K562 (cell line): ENCODE results near the gene USP31. TPM values are rescaled to one million over a fixed set of nuclear protein-coding genes. Genes with fewer than 3 reads are reported as not detected.

ENCODE experiments used
- HNRNPLL ChIP-seq: fragments of 200-400 bp; formaldehyde crosslinking; IDR thresholded peaks from 2 replicates; pipeline ENCODE4 v1.6.1; 2017; ENCODE audit warnings: low read length, low read depth, mild to moderate bottlenecking; ENCODE audit not compliant: poor library complexity, severe bottlenecking
- ZNF445 ChIP-seq: fragments of 250-450 bp; sonication (Bioruptor Pico); IDR thresholded peaks from 2 replicates; pipeline ENCODE4 v1.4.0; 2020; ENCODE audit warnings: low read depth, mild to moderate bottlenecking, moderate library complexity
- polyA plus RNA-seq, 8 experiments: library from polyadenylated mRNA; depleted of rRNA in 4 of 8; stranded (reverse) in 5 of 8; unstranded in 3 of 8; fragments of >200 nt; fragmentation: Nextera tagmentation in 2 of 8; fragmentation: Illumina TruSeq in 1 of 8; extraction: Ambion mirVana in 2 of 8; extraction: Trizol in 1 of 8; gene quantifications; 2 replicates each; pipeline versions ENCODE4 v1.2.1 to v1.2.3, GENCODE V29; 2011 to 2014; ENCODE audit warnings: inconsistent platforms in 1 of 8, missing spikeins in 1 of 8
- total RNA-seq, 7 experiments: library from RNA; depleted of rRNA in 6 of 7; stranded (reverse); fragments of >200 nt in 6 of 7; fragmentation: Illumina TruSeq in 2 of 7; extraction: Trizol in 2 of 7; gene quantifications; 2 replicates each; pipeline versions ENCODE4 v1.2.1 to v1.2.3, GENCODE V29; 2011 to 2021; ENCODE audit warnings: low replicate concordance in 1 of 7
- TF ChIP-seq, protein P1 (sequence below), 2 experiments: fragments of 450-650 bp; formaldehyde crosslinking in 1 of 2; IDR thresholded peaks; 2 replicates each; pipeline versions ENCODE4 v1.4.0 to v1.6.1; 2014 to 2020; ENCODE audit warnings: mild to moderate bottlenecking in 2 of 2, borderline replicate concordance in 1 of 2, low read depth in 1 of 2
- TF ChIP-seq, protein P2 (sequence below): sonication (generic); formaldehyde crosslinking; IDR thresholded peaks from 2 replicates; pipeline ENCODE4 v1.5.0; 2020; ENCODE audit warnings: missing genetic modification reagents
- TF ChIP-seq, protein P3 (sequence below): fragments of 250-450 bp; sonication (Bioruptor Pico); IDR thresholded peaks from 2 replicates; pipeline ENCODE4 v1.5.0; 2020; ENCODE audit warnings: mild to moderate bottlenecking, borderline replicate concordance

The USP31 gene
- total and polyA plus RNA-seq, 9 of the 15 experiments (the other 6 are each of a cell fraction or from before 2014, with no cell fraction given) = 0.56 to 4.9 (median 2.9) TPM

DNA sequence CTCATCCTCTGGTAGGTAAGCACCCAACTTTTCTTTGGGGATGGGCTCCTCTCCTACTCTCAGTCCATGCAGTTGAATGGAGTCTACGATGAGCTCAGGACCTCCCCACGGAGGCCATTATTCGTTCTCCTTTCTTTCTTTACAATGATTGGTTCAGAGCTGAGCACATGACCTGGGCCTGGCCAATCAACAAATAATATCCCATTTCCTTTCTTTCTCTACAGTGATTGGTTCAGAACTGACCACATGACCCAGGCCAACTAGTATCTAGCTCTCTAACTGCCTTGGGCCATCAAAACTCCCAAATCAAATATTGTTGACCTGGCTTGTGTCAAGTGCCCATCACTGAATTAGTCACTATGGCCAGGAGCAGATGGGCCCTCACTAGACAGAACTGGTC is 129.2 kb downstream of the USP31 start (continued):
- TF ChIP-seq, protein P1, sequence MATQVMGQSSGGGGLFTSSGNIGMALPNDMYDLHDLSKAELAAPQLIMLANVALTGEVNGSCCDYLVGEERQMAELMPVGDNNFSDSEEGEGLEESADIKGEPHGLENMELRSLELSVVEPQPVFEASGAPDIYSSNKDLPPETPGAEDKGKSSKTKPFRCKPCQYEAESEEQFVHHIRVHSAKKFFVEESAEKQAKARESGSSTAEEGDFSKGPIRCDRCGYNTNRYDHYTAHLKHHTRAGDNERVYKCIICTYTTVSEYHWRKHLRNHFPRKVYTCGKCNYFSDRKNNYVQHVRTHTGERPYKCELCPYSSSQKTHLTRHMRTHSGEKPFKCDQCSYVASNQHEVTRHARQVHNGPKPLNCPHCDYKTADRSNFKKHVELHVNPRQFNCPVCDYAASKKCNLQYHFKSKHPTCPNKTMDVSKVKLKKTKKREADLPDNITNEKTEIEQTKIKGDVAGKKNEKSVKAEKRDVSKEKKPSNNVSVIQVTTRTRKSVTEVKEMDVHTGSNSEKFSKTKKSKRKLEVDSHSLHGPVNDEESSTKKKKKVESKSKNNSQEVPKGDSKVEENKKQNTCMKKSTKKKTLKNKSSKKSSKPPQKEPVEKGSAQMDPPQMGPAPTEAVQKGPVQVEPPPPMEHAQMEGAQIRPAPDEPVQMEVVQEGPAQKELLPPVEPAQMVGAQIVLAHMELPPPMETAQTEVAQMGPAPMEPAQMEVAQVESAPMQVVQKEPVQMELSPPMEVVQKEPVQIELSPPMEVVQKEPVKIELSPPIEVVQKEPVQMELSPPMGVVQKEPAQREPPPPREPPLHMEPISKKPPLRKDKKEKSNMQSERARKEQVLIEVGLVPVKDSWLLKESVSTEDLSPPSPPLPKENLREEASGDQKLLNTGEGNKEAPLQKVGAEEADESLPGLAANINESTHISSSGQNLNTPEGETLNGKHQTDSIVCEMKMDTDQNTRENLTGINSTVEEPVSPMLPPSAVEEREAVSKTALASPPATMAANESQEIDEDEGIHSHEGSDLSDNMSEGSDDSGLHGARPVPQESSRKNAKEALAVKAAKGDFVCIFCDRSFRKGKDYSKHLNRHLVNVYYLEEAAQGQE (IDR thresholded peaks at IDR 0.05; ENCODE audit: borderline replicate concordance) = peak; percentile 23; the same call in 1 of the 2 replicates
- TF ChIP-seq, protein P1 (CRISPR knock-in tag; IDR thresholded peaks at IDR 0.05; ENCODE audit: low read depth) = no peak
- TF ChIP-seq, protein P2, sequence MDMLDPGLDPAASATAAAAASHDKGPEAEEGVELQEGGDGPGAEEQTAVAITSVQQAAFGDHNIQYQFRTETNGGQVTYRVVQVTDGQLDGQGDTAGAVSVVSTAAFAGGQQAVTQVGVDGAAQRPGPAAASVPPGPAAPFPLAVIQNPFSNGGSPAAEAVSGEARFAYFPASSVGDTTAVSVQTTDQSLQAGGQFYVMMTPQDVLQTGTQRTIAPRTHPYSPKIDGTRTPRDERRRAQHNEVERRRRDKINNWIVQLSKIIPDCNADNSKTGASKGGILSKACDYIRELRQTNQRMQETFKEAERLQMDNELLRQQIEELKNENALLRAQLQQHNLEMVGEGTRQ (CRISPR knock-in tag) = peak; percentile 87
- TF ChIP-seq, protein P3, sequence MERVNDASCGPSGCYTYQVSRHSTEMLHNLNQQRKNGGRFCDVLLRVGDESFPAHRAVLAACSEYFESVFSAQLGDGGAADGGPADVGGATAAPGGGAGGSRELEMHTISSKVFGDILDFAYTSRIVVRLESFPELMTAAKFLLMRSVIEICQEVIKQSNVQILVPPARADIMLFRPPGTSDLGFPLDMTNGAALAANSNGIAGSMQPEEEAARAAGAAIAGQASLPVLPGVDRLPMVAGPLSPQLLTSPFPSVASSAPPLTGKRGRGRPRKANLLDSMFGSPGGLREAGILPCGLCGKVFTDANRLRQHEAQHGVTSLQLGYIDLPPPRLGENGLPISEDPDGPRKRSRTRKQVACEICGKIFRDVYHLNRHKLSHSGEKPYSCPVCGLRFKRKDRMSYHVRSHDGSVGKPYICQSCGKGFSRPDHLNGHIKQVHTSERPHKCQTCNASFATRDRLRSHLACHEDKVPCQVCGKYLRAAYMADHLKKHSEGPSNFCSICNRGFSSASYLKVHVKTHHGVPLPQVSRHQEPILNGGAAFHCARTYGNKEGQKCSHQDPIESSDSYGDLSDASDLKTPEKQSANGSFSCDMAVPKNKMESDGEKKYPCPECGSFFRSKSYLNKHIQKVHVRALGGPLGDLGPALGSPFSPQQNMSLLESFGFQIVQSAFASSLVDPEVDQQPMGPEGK (CRISPR knock-in tag) = no peak
- no peak for TF ChIP-seq HNRNPLL
- no peak for TF ChIP-seq ZNF445 (CRISPR knock-in tag)
